A673 (cell line): ENCODE data around the gene CELF4. TPM values are rescaled to one million over a fixed set of nuclear protein-coding genes. Genes with fewer than 3 reads are reported as not detected.

Experiments
- BruUV-seq: library from RNA; stranded (reverse); fragments of 400-500 nt; replicated peaks from 2 replicates; lab custom pipeline; 2021; lab: Mats Ljungman, UMichigan
- CTCF ChIA-PET: fragments of 300-600 bp; sonication (Branson Sonifier 250); formaldehyde crosslinking; loops from one replicate; lab custom pipeline; 2022; ENCODE audit warnings: antibody characterized with exemption; lab: Charles Lee
- POLR2A ChIA-PET: fragments of 300-600 bp; sonication (Branson Sonifier 250); formaldehyde crosslinking; loops from one replicate; lab custom pipeline; 2022; ENCODE audit warnings: antibody characterized with exemption; ENCODE audit not compliant: low non-redundant PET; lab: Charles Lee
- DNase-seq: peaks from one replicate; pipeline ENCODE4 v3.0.0-alpha.2; 2015; ENCODE audit warnings: low spot score
- H3K27ac ChIP-seq: fragments of 200-600 bp; sonication (generic); 2 replicates; pipeline ENCODE4 v1.5.1; 2016; ENCODE audit warnings: mixed run types, low read depth, mild to moderate bottlenecking, mixed read lengths, antibody characterized with exemption, low read length; ENCODE audit not compliant: poor library complexity, severe bottlenecking
- H3K27me3 ChIP-seq: fragments of 200-600 bp; sonication (generic); replicated peaks from 2 replicates; pipeline ENCODE4 v1.6.1; 2017; ENCODE audit warnings: mixed run types, low read depth, mild to moderate bottlenecking, mixed read lengths, antibody characterized with exemption, low read length; ENCODE audit not compliant: insufficient read depth, poor library complexity
- H3K36me3 ChIP-seq: fragments of 200-600 bp; sonication (generic); 2 replicates; pipeline ENCODE4 v1.6.1; 2016; ENCODE audit warnings: mixed run types, mild to moderate bottlenecking, mixed read lengths, antibody characterized with exemption, low read length; ENCODE audit not compliant: insufficient read depth, poor library complexity, severe bottlenecking
- H3K4me1 ChIP-seq: fragments of 200-600 bp; sonication (generic); 2 replicates; pipeline ENCODE4 v1.6.1; 2017; ENCODE audit warnings: mixed run types, mild to moderate bottlenecking, mixed read lengths, antibody characterized with exemption, low read length; ENCODE audit not compliant: insufficient read depth, poor library complexity, severe bottlenecking
- H3K4me3 ChIP-seq: fragments of 200-600 bp; sonication (generic); 2 replicates; pipeline ENCODE4 v1.5.1; 2016; ENCODE audit warnings: low read depth, mixed run types, mild to moderate bottlenecking, mixed read lengths, low read length; ENCODE audit not compliant: poor library complexity, severe bottlenecking
- H3K9me3 ChIP-seq: fragments of 200-600 bp; sonication (generic); 2 replicates; pipeline ENCODE4 v1.6.1; 2016; ENCODE audit warnings: mixed run types, low read depth, mild to moderate bottlenecking, mixed read lengths, antibody characterized with exemption, low read length; ENCODE audit not compliant: poor library complexity, severe bottlenecking
- EZH2 ChIP-seq: fragments of 200-600 bp; sonication (generic); IDR thresholded peaks from 2 replicates; pipeline ENCODE4 v1.6.1; 2017; ENCODE audit warnings: borderline replicate concordance, low read depth, mild to moderate bottlenecking, mixed read lengths, antibody characterized with exemption, low read length; ENCODE audit not compliant: poor library complexity, severe bottlenecking
- intact Hi-C: fragments of 100-400 bp; cut with micrococcal nuclease; formaldehyde crosslinking; loops from one replicate; pipeline ENCODE4 v1.10.0; 2022; ENCODE audit not compliant: unreplicated experiment
- total RNA-seq: library from RNA; stranded (reverse); gene quantifications from 2 replicates; pipeline ENCODE4 v1.2.3, GENCODE V29; 2021
- TF ChIP-seq, protein P1 (sequence below): fragments of 300-800, 200-600 bp; sonication (generic); conservative IDR thresholded peaks from 2 replicates; pipeline ENCODE4 v1.5.1; 2017; ENCODE audit warnings: low read depth, mild to moderate bottlenecking, antibody characterized with exemption, low read length, moderate library complexity, mixed read lengths

CELF4 gene
- total RNA-seq, 1 experiment from 2014 or later: not detected

DNA sequence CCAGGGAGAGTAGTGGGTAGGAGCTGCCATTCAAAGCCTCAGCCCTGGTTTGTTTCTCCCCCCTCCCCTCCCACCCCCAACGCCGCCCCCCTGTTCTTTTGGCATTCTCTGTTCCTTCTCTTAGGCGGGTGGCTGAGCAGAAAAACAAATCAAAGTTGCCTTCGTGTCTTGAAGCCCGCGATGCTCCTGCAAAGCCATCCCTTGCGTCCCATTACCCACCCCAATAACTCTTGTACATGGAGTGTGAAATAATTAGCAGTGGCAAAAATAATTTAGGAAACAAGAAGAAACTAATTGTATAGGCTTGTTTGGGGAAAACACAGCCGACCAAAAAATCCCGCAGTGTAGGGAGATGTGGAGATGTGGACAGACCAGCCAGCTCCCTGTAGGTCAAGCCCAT, 59.6 kb downstream of the CELF4 start:
- Histone ChIP-seq H3K4me3 (no peak overlapping the region), H3K27me3 (peaks cover 26% of the 10 kb centered on the region), H3K36me3 (no peaks in the 10 kb centered on the region), H3K27ac (no peak overlapping the region), H3K9me3 (no peaks in the 10 kb centered on the region), H3K4me1 (no peaks in the 10 kb centered on the region)
- intact Hi-C loops: no loop called here
- DNase-seq: no peak
- BruUV-seq: no TSS peak
- CTCF ChIA-PET: no interaction called here
- TF ChIP-seq EZH2: no peak
- TF ChIP-seq, protein P1, sequence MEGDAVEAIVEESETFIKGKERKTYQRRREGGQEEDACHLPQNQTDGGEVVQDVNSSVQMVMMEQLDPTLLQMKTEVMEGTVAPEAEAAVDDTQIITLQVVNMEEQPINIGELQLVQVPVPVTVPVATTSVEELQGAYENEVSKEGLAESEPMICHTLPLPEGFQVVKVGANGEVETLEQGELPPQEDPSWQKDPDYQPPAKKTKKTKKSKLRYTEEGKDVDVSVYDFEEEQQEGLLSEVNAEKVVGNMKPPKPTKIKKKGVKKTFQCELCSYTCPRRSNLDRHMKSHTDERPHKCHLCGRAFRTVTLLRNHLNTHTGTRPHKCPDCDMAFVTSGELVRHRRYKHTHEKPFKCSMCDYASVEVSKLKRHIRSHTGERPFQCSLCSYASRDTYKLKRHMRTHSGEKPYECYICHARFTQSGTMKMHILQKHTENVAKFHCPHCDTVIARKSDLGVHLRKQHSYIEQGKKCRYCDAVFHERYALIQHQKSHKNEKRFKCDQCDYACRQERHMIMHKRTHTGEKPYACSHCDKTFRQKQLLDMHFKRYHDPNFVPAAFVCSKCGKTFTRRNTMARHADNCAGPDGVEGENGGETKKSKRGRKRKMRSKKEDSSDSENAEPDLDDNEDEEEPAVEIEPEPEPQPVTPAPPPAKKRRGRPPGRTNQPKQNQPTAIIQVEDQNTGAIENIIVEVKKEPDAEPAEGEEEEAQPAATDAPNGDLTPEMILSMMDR: no peak
- POLR2A ChIA-PET: no interaction called here

DNA sequence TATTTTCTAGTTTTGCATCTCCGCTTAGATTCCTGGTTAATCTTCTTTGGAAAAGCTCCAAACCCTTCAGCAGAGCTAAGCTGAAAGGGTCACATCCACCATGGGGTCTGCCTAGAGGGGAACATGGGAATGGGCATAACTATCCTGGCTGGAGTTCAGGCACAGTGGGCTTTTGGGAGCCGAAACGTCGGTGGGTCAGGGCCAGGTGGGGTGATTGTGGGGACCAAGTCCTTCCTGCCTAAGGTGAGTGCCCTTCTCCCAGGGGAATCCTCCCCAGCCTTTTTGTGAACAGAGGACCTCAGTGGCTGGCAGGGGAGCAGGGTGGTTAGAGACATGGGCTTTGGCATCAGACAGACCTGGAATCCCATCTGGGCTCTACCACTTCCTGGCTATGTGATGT, 60.3 kb downstream of the CELF4 start:
- Histone ChIP-seq H3K9me3 (no peaks in the 10 kb centered on the region), H3K36me3 (no peaks in the 10 kb centered on the region), H3K4me3 (no peak overlapping the region), H3K27me3 (peaks cover 26% of the 10 kb centered on the region), H3K4me1 (no peaks in the 10 kb centered on the region), H3K27ac (no peak overlapping the region)
- ChIA-PET CTCF (no interaction called here), POLR2A (no interaction called here)
- BruUV-seq: no TSS peak
- intact Hi-C loops: no loop called here
- TF ChIP-seq EZH2: no peak
- TF ChIP-seq, protein P1: no peak
- no peak for DNase-seq

GRCh38 chr18:37502601-37503000, 63.0 kb downstream of the CELF4 start:
- POLR2A ChIA-PET: no interaction called here
- CTCF ChIA-PET: no interaction called here

More at GRCh38 chr18:37502601-37503000, 63.0 kb downstream of the CELF4 start:
- no peaks in the 10 kb centered on the region for H3K4me1 ChIP-seq
- no peak overlapping the region for H3K27ac ChIP-seq
- no peaks in the 10 kb centered on the region for H3K9me3 ChIP-seq
- DNase-seq: no peak
- intact Hi-C loops: no loop called here
- no peaks in the 10 kb centered on the region for H3K36me3 ChIP-seq
- TF ChIP-seq, protein P1: no peak
- no peak for TF ChIP-seq EZH2
- H3K27me3 ChIP-seq: peaks cover 26% of the 10 kb centered on the region
- no peak overlapping the region for H3K4me3 ChIP-seq
- no TSS peak for BruUV-seq
